LNCaP clone FGC (cell line): Measurements from ENCODE around the gene HMGXB4.

Experiments used
- DNase-seq: peaks from one replicate; pipeline ENCODE4 v3.0.0-alpha.2; 2011; ENCODE audit warnings: low read depth
- H3K4me3 ChIP-seq: 2 replicates; pipeline ENCODE4 v1.5.1; 2011; ENCODE audit warnings: mild to moderate bottlenecking, low read depth, low read length, control low read depth
- CTCF ChIP-seq: IDR thresholded peaks from 2 replicates; pipeline ENCODE4 v1.5.1; 2012; ENCODE audit warnings: mild to moderate bottlenecking; ENCODE audit not compliant: control insufficient read depth, insufficient read depth; ENCODE audit errors: extremely low read depth

HMGXB4 gene

GRCh38 chr22:35333220-35333619 is 75.9 kb downstream of the HMGXB4 start:
- TF ChIP-seq CTCF = no peak
- no peak overlapping the region for H3K4me3 ChIP-seq
- DNase-seq = no peak

GRCh38 chr22:35334004-35334403 is 76.7 kb downstream of the HMGXB4 start:
- no peak overlapping the region for H3K4me3 ChIP-seq
- TF ChIP-seq CTCF = no peak
- DNase-seq = no peak

GRCh38 chr22:35335468-35335867 is 78.2 kb downstream of the HMGXB4 start:
- DNase-seq = no peak
- no peak overlapping the region for H3K4me3 ChIP-seq
- no peak for TF ChIP-seq CTCF

- no peak for DNase-seq
- H3K4me3 ChIP-seq = no peak overlapping the region
- no peak for TF ChIP-seq CTCF
These were observed 78.9 kb downstream of the HMGXB4 start for GRCh38 chr22:35335936-35336781.

- no peak for DNase-seq
- no peak overlapping the region for H3K4me3 ChIP-seq
- TF ChIP-seq CTCF = no peak
These were observed 80.6 kb downstream of the HMGXB4 start for GRCh38 chr22:35337932-35338331.

- no peak overlapping the region for H3K4me3 ChIP-seq
- no peak for DNase-seq
- no peak for TF ChIP-seq CTCF
These were observed 84.0 kb downstream of the HMGXB4 start for GRCh38 chr22:35341090-35341874.

GRCh38 chr22:35342390-35342789 is 85.1 kb downstream of the HMGXB4 start:
- TF ChIP-seq CTCF = no peak
- no peak overlapping the region for H3K4me3 ChIP-seq
- DNase-seq = no peak
